Memory B cell (primary cell): Measurements from ENCODE around the gene NAB1.
A peak's percentile ranks its signal among the peaks of the same experiment; 100 is the strongest.
"Not testable (repeated sequence)": the region's sequence is repeated elsewhere in the genome, so short reads cannot be mapped to it uniquely, and the experiment has no call there.

ENCODE experiments used
- ATAC-seq: fragments of 150-1000 bp; cut with Tn5 transposase; 2 replicates; pipeline ENCODE4 v1.10.0; 2021; ENCODE audit warnings: low read depth, mild to moderate bottlenecking, moderate library complexity
- DNase-seq, 2 donors: peaks; one replicate each; pipeline ENCODE4 v3.0.0; 2022; ENCODE audit warnings: low spot score in 2 of 2
- H3K27ac Mint-ChIP-seq: one replicate; pipeline ENCODE4 v1.8.0; 2022; ENCODE audit warnings: mild to moderate bottlenecking, moderate library complexity, mixed read lengths
- H3K27me3 Mint-ChIP-seq: one replicate; pipeline ENCODE4 v1.8.0; 2022; ENCODE audit warnings: mixed read lengths
- H3K36me3 Mint-ChIP-seq: one replicate; pipeline ENCODE4 v1.8.0; 2022; ENCODE audit warnings: mild to moderate bottlenecking, mixed read lengths
- H3K4me1 Mint-ChIP-seq: one replicate; pipeline ENCODE4 v1.8.0; 2022; ENCODE audit warnings: mixed read lengths
- H3K4me3 Mint-ChIP-seq: one replicate; pipeline ENCODE4 v1.8.0; 2022; ENCODE audit warnings: mild to moderate bottlenecking, moderate library complexity, mixed read lengths
- H3K9me3 Mint-ChIP-seq: one replicate; pipeline ENCODE4 v1.8.0; 2022; ENCODE audit warnings: mixed read lengths

NAB1 gene

GRCh38 chr2:190649035-190649797 is at the start of gene NAB1:
Gene NAB1 (plus strand): TSS chr2:190649083. CDS start chr2:190659177, 10,094 bp downstream.
- H3K4me1 Mint-ChIP-seq: peaks cover 11% of the 10 kb centered on the region
- no peaks in the 10 kb centered on the region for H3K36me3 Mint-ChIP-seq
- peak; percentile 46 to 69 for DNase-seq
- peak; percentile 46 for ATAC-seq
- no peaks in the 10 kb centered on the region for H3K9me3 Mint-ChIP-seq
- H3K27me3 Mint-ChIP-seq: no peaks in the 10 kb centered on the region
- peak within 1 kb of the TSS; percentile 89 for H3K27ac Mint-ChIP-seq
- peak within 1 kb of the TSS; percentile 94 for H3K4me3 Mint-ChIP-seq

- ATAC-seq (no peak), DNase-seq (no peak)
- Mint-ChIP-seq H3K4me3 (no peak overlapping the region), H3K4me1 (no peaks in the 10 kb centered on the region), H3K27ac (no peak overlapping the region), H3K36me3 (no peaks in the 10 kb centered on the region), H3K27me3 (no peaks in the 10 kb centered on the region), H3K9me3 (no peaks in the 10 kb centered on the region)
These were observed 49.2 kb upstream of the NAB1 start for GRCh38 chr2:190599546-190600220.

GRCh38 chr2:190600293-190601103 is 48.4 kb upstream of the NAB1 start:
- no peak for ATAC-seq
- no peak overlapping the region for H3K27ac Mint-ChIP-seq
- H3K36me3 Mint-ChIP-seq: no peaks in the 10 kb centered on the region
- no peaks in the 10 kb centered on the region for H3K27me3 Mint-ChIP-seq
- DNase-seq: no peak
- H3K9me3 Mint-ChIP-seq: no peaks in the 10 kb centered on the region
- H3K4me3 Mint-ChIP-seq: no peak overlapping the region
- no peaks in the 10 kb centered on the region for H3K4me1 Mint-ChIP-seq

GRCh38 chr2:190603374-190603773 is 45.5 kb upstream of the NAB1 start:
- H3K36me3 Mint-ChIP-seq: no peaks in the 10 kb centered on the region
- H3K4me3 Mint-ChIP-seq: no peak overlapping the region
- ATAC-seq (no peak), DNase-seq (no peak)
- H3K27me3 Mint-ChIP-seq: no peaks in the 10 kb centered on the region
- no peak overlapping the region for H3K27ac Mint-ChIP-seq
- H3K9me3 Mint-ChIP-seq: no peaks in the 10 kb centered on the region
- H3K4me1 Mint-ChIP-seq: peaks cover 2% of the 10 kb centered on the region

- peaks cover 2% of the 10 kb centered on the region for H3K9me3 Mint-ChIP-seq
- H3K4me1 Mint-ChIP-seq: peaks cover 2% of the 10 kb centered on the region
- no peaks in the 10 kb centered on the region for H3K27me3 Mint-ChIP-seq
- no peak for DNase-seq
- no peak overlapping the region for H3K27ac Mint-ChIP-seq
- no peak for ATAC-seq
- no peak overlapping the region for H3K4me3 Mint-ChIP-seq
- H3K36me3 Mint-ChIP-seq: peaks cover 1% of the 10 kb centered on the region
These were observed 41.8 kb upstream of the NAB1 start for GRCh38 chr2:190607014-190607597.

GRCh38 chr2:190607657-190608357 is 41.1 kb upstream of the NAB1 start:
- Mint-ChIP-seq H3K9me3 (peaks cover 2% of the 10 kb centered on the region), H3K4me1 (peaks cover 2% of the 10 kb centered on the region)
- no peak for DNase-seq

GRCh38 chr2:190608863-190609262 is 40.0 kb upstream of the NAB1 start:
- H3K9me3 Mint-ChIP-seq, DNase-seq, H3K36me3 Mint-ChIP-seq, H3K4me3 Mint-ChIP-seq, H3K27ac Mint-ChIP-seq, ATAC-seq, H3K4me1 Mint-ChIP-seq, H3K27me3 Mint-ChIP-seq: not testable (repeated sequence)

More at GRCh38 chr2:190607657-190608357, 41.1 kb upstream of the NAB1 start:
- Mint-ChIP-seq H3K27me3 (no peaks in the 10 kb centered on the region), H3K4me3 (no peak overlapping the region), H3K27ac (no peak overlapping the region), H3K36me3 (peaks cover 1% of the 10 kb centered on the region)
- ATAC-seq: no peak

- H3K9me3 Mint-ChIP-seq, H3K4me3 Mint-ChIP-seq, H3K27me3 Mint-ChIP-seq, ATAC-seq, H3K27ac Mint-ChIP-seq, H3K4me1 Mint-ChIP-seq, DNase-seq, H3K36me3 Mint-ChIP-seq: not testable (repeated sequence)
These were observed 39.5 kb upstream of the NAB1 start for GRCh38 chr2:190609397-190609796.

GRCh38 chr2:190610528-190610927 is 38.4 kb upstream of the NAB1 start:
- H3K27me3 Mint-ChIP-seq, H3K4me3 Mint-ChIP-seq, H3K36me3 Mint-ChIP-seq, DNase-seq, ATAC-seq, H3K9me3 Mint-ChIP-seq, H3K4me1 Mint-ChIP-seq, H3K27ac Mint-ChIP-seq: not testable (repeated sequence)

GRCh38 chr2:190615555-190616200 is 33.2 kb upstream of the NAB1 start:
- DNase-seq: no peak
- Mint-ChIP-seq H3K4me3 (no peak overlapping the region), H3K27me3 (no peaks in the 10 kb centered on the region), H3K4me1 (no peaks in the 10 kb centered on the region), H3K36me3 (peaks cover 2% of the 10 kb centered on the region), H3K27ac (no peak overlapping the region), H3K9me3 (no peaks in the 10 kb centered on the region)
- no peak for ATAC-seq

GRCh38 chr2:190618030-190618429 is 30.9 kb upstream of the NAB1 start:
- ATAC-seq: no peak
- H3K4me1 Mint-ChIP-seq: no peaks in the 10 kb centered on the region
- H3K4me3 Mint-ChIP-seq: no peak overlapping the region

GRCh38 chr2:190625691-190626090 is 23.2 kb upstream of the NAB1 start:
- H3K27me3 Mint-ChIP-seq: peaks cover 5% of the 10 kb centered on the region
- H3K9me3 Mint-ChIP-seq: peaks cover 3% of the 10 kb centered on the region
- ATAC-seq (no peak), DNase-seq (no peak)
- no peak overlapping the region for H3K27ac Mint-ChIP-seq
- peaks cover 6% of the 10 kb centered on the region for H3K4me1 Mint-ChIP-seq
- H3K4me3 Mint-ChIP-seq: no peak overlapping the region
- peaks cover 1% of the 10 kb centered on the region for H3K36me3 Mint-ChIP-seq

More at GRCh38 chr2:190618030-190618429, 30.9 kb upstream of the NAB1 start:
- H3K27ac Mint-ChIP-seq: no peak overlapping the region
- no peak for DNase-seq
- H3K27me3 Mint-ChIP-seq: peaks cover 1% of the 10 kb centered on the region
- peaks cover 2% of the 10 kb centered on the region for H3K36me3 Mint-ChIP-seq
- no peaks in the 10 kb centered on the region for H3K9me3 Mint-ChIP-seq

GRCh38 chr2:190626641-190627210 is 22.2 kb upstream of the NAB1 start:
- H3K9me3 Mint-ChIP-seq: peaks cover 3% of the 10 kb centered on the region
- H3K27ac Mint-ChIP-seq: no peak overlapping the region
- H3K36me3 Mint-ChIP-seq: peaks cover 1% of the 10 kb centered on the region
- ATAC-seq: no peak
- no peak overlapping the region for H3K4me3 Mint-ChIP-seq
- H3K4me1 Mint-ChIP-seq: peaks cover 6% of the 10 kb centered on the region
- H3K27me3 Mint-ChIP-seq: peaks cover 4% of the 10 kb centered on the region
- no peak for DNase-seq
